Uterus (tissue), 4 donors: ENCODE measurements around the gene KATNIP. TPM values are rescaled to one million over a fixed set of nuclear protein-coding genes. Genes with fewer than 3 reads are reported as not detected.
"Not testable (repeated sequence)": the region's sequence is repeated elsewhere in the genome, so short reads cannot be mapped to it uniquely, and the experiment has no call there.

Source experiments
- DNase-seq, 2 donors: peaks; one replicate each; pipeline ENCODE4 v3.0.0-alpha.2; 2019 to 2020
- H3K27ac ChIP-seq, 2 donors: fragments of 200-600 bp; sonication (generic); 1 replicate in 1 of 2; 2 replicates in 1 of 2; pipeline ENCODE4 v1.5.1; 2016 to 2018
- H3K27me3 ChIP-seq, 2 donors: fragments of 200-600 bp; sonication (generic); one replicate each; pipeline ENCODE4 v1.5.1; 2018 to 2019; ENCODE audit warnings: control low read depth in 1 of 2
- H3K36me3 ChIP-seq, 2 donors: fragments of 200-600 bp; sonication (generic); one replicate each; pipeline ENCODE4 v1.5.1; 2019; ENCODE audit warnings: control low read depth in 1 of 2
- H3K4me1 ChIP-seq, 2 donors: fragments of 200-600 bp; sonication (generic); one replicate each; pipeline ENCODE4 v1.5.1; 2018 to 2019; ENCODE audit warnings: control low read depth in 1 of 2
- H3K4me3 ChIP-seq, 2 donors: fragments of 200-600 bp; sonication (generic); 1 replicate in 1 of 2; 2 replicates in 1 of 2; pipeline ENCODE4 v1.5.1; 2018 to 2019; ENCODE audit warnings: mild to moderate bottlenecking in 1 of 2
- H3K9me3 ChIP-seq, 2 donors: fragments of 200-600 bp; sonication (generic); one replicate each; pipeline ENCODE4 v1.5.1; 2019; ENCODE audit warnings: control low read depth in 1 of 2
- CTCF ChIP-seq, 4 experiments: fragments of 200-600 bp in 2 of 4; fragments of 450-650 bp in 2 of 4; sonication (generic) in 2 of 4; IDR thresholded peaks; one replicate each; pipeline ENCODE4 v1.5.1; 2016 to 2019; ENCODE audit warnings: antibody characterized with exemption in 4 of 4, mild to moderate bottlenecking in 2 of 4, moderate library complexity in 1 of 4
- POLR2A ChIP-seq, 2 donors: fragments of 450-650 bp; IDR thresholded peaks; one replicate each; pipeline ENCODE4 v1.6.1; 2016; ENCODE audit warnings: antibody characterized with exemption in 2 of 2, mild to moderate bottlenecking in 1 of 2, moderate library complexity in 1 of 2
- intact Hi-C: fragments of 100-400 bp; cut with DNase I; formaldehyde crosslinking; loops from one replicate; pipeline ENCODE4 v1.15.1; 2023; ENCODE audit warnings: low total_unique reads
- total RNA-seq, 4 donors: library from RNA; depleted of rRNA in 3 of 4; stranded (reverse); fragments of >200 nt in 3 of 4; gene quantifications; one replicate each; pipeline versions ENCODE4 v1.1.0 to v1.2.4, GENCODE V29; 2014 to 2023
- donor health status: DM: yes; HTN: yes; CAD: no.

Gene KATNIP
- total RNA-seq, 4 donors from 2014 or later, result 12.1 to 42.6 (median 23.7) TPM

- H3K9me3 ChIP-seq, result no peaks in the 10 kb centered on the region
- no peak for TF ChIP-seq CTCF (IDR thresholded peaks at IDR 0.05)
- TF ChIP-seq POLR2A (IDR thresholded peaks at IDR 0.05), result no peak
- no peaks in the 10 kb centered on the region for H3K4me1 ChIP-seq
- no peak for DNase-seq
- H3K4me3 ChIP-seq, result no peak overlapping the region
- no peak overlapping the region for H3K27ac ChIP-seq
- H3K36me3 ChIP-seq, result no peaks in the 10 kb centered on the region
- intact Hi-C loops, result no loop called here
- no peaks in the 10 kb centered on the region for H3K27me3 ChIP-seq
Observed at GRCh38 chr16:27564224-27564623, 14.3 kb downstream of the KATNIP start.

GRCh38 chr16:27566417-27566816, 16.5 kb downstream of the KATNIP start:
- Histone ChIP-seq H3K9me3 (no peaks in the 10 kb centered on the region), H3K4me1 (no peaks in the 10 kb centered on the region), H3K27ac (no peak overlapping the region), H3K4me3 (no peak overlapping the region), H3K27me3 (no peaks in the 10 kb centered on the region), H3K36me3 (no peaks in the 10 kb centered on the region)
- TF ChIP-seq CTCF (IDR thresholded peaks at IDR 0.05), result no peak
- no peak for TF ChIP-seq POLR2A (IDR thresholded peaks at IDR 0.05)
- intact Hi-C loops, result loop anchor here (5.0 kb wide), 1 partner anchor 49 kb away; no protein-coding TSS in a partner anchor
- DNase-seq, result no peak

- Histone ChIP-seq H3K27ac (no peak overlapping the region), H3K9me3 (no peaks in the 10 kb centered on the region), H3K27me3 (no peaks in the 10 kb centered on the region), H3K4me1 (no peaks in the 10 kb centered on the region), H3K4me3 (no peak overlapping the region), H3K36me3 (no peaks in the 10 kb centered on the region)
- intact Hi-C loops, result loop anchor here (5.0 kb wide), 1 partner anchor 51 kb away; no protein-coding TSS in a partner anchor
- no peak for DNase-seq
- no peak for TF ChIP-seq POLR2A (IDR thresholded peaks at IDR 0.05)
Observed at GRCh38 chr16:27568077-27568476, 18.1 kb downstream of the KATNIP start.

GRCh38 chr16:27570986-27571385, 21.0 kb downstream of the KATNIP start:
- H3K4me3 ChIP-seq, intact Hi-C loops, H3K4me1 ChIP-seq, H3K27ac ChIP-seq, DNase-seq, H3K36me3 ChIP-seq, H3K27me3 ChIP-seq, H3K9me3 ChIP-seq: not testable (repeated sequence)

GRCh38 chr16:27571433-27572326, 21.7 kb downstream of the KATNIP start:
- no peak overlapping the region for H3K27ac ChIP-seq
- intact Hi-C loops, result no loop called here
- no peaks in the 10 kb centered on the region for H3K4me1 ChIP-seq
- no peaks in the 10 kb centered on the region for H3K36me3 ChIP-seq
- H3K27me3 ChIP-seq, result no peaks in the 10 kb centered on the region
- DNase-seq, result no peak
- no peak overlapping the region for H3K4me3 ChIP-seq
- H3K9me3 ChIP-seq, result no peaks in the 10 kb centered on the region
- TF ChIP-seq CTCF (IDR thresholded peaks at IDR 0.05) (no peak), POLR2A (IDR thresholded peaks at IDR 0.05) (no peak)

- intact Hi-C loops, result no loop called here
- Histone ChIP-seq H3K4me1 (no peaks in the 10 kb centered on the region), H3K27ac (no peak overlapping the region), H3K27me3 (no peaks in the 10 kb centered on the region), H3K4me3 (no peak overlapping the region), H3K9me3 (no peaks in the 10 kb centered on the region), H3K36me3 (no peaks in the 10 kb centered on the region)
- no peak for DNase-seq
- TF ChIP-seq CTCF (IDR thresholded peaks at IDR 0.05), result no peak
- TF ChIP-seq POLR2A (IDR thresholded peaks at IDR 0.05), result no peak
Observed at GRCh38 chr16:27572711-27573110, 22.8 kb downstream of the KATNIP start.
